HG03575 (cell line): ENCODE measurements around the gene UBR4.

Experiments used
- ATAC-seq: cut with Tn5 transposase; IDR thresholded peaks from one replicate; pipeline ENCODE4 v1.9.1; 2021; ENCODE audit not compliant: unreplicated experiment, insufficient number of reproducible peaks, low FRiP score; ENCODE audit errors: extremely low read depth

The UBR4 gene

GRCh38 chr1:19115082-19115808 is 94.8 kb downstream of the UBR4 start:
- no peak for ATAC-seq

- ATAC-seq, result no peak
These were observed 96.4 kb downstream of the UBR4 start for GRCh38 chr1:19113697-19114092.

- ATAC-seq, result no peak
These were observed 97.0 kb downstream of the UBR4 start for GRCh38 chr1:19112891-19113696.

GRCh38 chr1:19110257-19110927 is 99.7 kb downstream of the UBR4 start:
- ATAC-seq, result no peak

GRCh38 chr1:19109545-19109944 is 100.5 kb downstream of the UBR4 start:
- no peak for ATAC-seq

GRCh38 chr1:19101244-19101643 is 108.8 kb downstream of the UBR4 start:
- ATAC-seq, result no peak

- no peak for ATAC-seq
These were observed 110.0 kb downstream of the UBR4 start for GRCh38 chr1:19100028-19100427.

- no peak for ATAC-seq
These were observed 113.1 kb downstream of the UBR4 start for GRCh38 chr1:19096990-19097389.

- ATAC-seq, result no peak
These were observed 113.8 kb downstream of the UBR4 start for GRCh38 chr1:19096036-19096833.

GRCh38 chr1:19091196-19091953 is 118.7 kb downstream of the UBR4 start:
- ATAC-seq, result no peak

GRCh38 chr1:19089524-19089923 is 120.5 kb downstream of the UBR4 start:
- ATAC-seq, result no peak

- ATAC-seq, result no peak
These were observed 121.2 kb downstream of the UBR4 start for GRCh38 chr1:19088717-19089442.

GRCh38 chr1:19087737-19088594 is 122.1 kb downstream of the UBR4 start:
- ATAC-seq, result no peak

GRCh38 chr1:19087017-19087736 is 122.9 kb downstream of the UBR4 start:
- no peak for ATAC-seq

GRCh38 chr1:19086176-19086875 is 123.7 kb downstream of the UBR4 start:
- ATAC-seq, result no peak

GRCh38 chr1:19084206-19084738 is 125.8 kb downstream of the UBR4 start:
- no peak for ATAC-seq
